Stimulated activated memory B cell treated with anti-CD40 and anti-IgM and Interleukin-4, amounts not matched to agents 10 μg/mL and 1 μg/mL and 100 μg/mL, for 72 hours (primary cell): ENCODE results near the gene TEX264.
A peak's percentile ranks its signal among the peaks of the same experiment; 100 is the strongest.

Experiments used
- ATAC-seq: fragments of 150-1000 bp; cut with Tn5 transposase; 2 replicates; pipeline ENCODE4 v1.10.0; 2021
- H3K27ac Mint-ChIP-seq: one replicate; pipeline ENCODE4 v1.8.0; 2022; ENCODE audit warnings: mild to moderate bottlenecking, mixed read lengths
- H3K27me3 Mint-ChIP-seq: one replicate; pipeline ENCODE4 v1.8.0; 2022; ENCODE audit warnings: mixed read lengths
- H3K36me3 Mint-ChIP-seq: one replicate; pipeline ENCODE4 v1.8.0; 2022; ENCODE audit warnings: mixed read lengths
- H3K4me1 Mint-ChIP-seq: one replicate; pipeline ENCODE4 v1.8.0; 2022; ENCODE audit warnings: mixed read lengths
- H3K4me3 Mint-ChIP-seq: one replicate; pipeline ENCODE4 v1.8.0; 2022; ENCODE audit warnings: mild to moderate bottlenecking, moderate library complexity, mixed read lengths
- H3K9me3 Mint-ChIP-seq: one replicate; pipeline ENCODE4 v1.8.0; 2022; ENCODE audit warnings: mixed read lengths

TEX264 gene

DNA sequence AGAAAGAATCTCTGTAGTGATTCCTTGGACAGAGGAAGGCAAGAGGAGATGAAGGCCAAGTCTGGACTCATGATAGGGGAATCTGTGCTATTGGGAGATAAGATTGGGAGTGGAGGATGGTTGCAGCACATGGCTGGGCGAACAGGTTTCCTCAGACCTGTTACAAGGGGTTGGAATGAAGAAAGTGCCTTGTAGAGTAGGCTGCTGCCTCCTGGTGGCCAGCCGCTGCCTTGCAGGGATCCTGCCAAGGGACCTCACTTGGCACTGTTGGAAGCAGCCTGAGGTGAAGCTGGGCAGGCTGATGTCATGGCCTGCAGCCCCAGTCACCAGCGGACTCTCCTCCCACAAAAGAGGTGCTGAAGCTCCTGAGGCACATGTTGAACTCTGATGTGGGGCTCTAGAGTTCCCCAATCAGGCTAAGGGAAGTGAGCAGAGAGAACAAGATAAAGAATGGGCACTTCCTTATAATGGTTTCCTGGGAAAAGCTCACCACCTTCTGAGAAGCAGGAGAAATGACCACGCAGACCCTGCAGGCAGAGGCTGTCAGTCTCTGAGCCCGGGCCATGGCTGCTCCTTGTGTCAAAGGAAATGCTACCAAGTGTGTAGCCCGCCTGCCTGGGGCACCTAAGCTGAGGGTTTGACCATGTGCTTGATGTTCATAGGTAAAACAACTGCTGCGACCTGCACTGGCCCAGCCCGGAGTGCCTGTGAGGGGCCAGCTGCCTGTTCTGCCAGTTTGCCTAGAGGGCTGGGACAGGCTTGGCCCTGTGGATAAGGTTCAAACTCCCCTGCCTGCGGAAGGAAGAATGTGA lies 1.6 kb upstream of the TEX264 start:
- no peak for ATAC-seq

DNA sequence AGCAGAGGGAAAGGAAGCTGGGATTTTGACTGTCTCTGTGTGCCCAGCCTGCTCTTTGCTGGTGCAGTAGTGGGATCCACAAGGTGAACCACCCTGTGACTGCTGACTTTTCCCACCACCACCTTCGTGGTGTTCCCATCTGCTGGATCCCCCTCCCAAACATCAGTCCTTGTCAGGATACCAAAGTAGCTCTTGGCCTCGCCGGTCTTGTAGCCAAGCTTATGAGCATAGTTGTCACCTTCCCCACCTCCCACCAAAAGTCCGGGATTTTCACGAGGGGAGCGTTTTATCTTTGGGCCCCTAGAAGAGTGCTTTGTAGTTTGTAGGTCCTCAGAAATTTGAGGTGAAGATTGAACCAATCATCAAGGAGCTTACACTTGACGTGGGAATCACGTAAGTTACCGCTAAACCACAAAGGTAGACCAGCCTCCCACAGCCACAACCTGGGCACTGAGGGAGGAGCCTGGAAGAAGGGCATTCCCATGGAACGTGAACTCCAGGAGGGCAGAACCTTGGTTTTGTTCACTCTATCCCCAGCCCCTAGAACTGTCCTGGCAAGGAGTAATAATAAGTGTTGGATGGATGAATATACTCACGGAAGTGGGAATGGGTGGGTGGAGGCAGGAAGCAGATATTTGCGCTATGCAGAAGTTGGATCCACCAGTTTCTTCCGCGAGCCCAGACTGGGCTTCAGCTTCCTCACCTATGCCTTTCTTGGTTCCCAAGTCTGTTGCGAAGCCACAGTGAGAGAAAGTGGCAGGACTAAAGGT lies 814 bp upstream of the TEX264 start:
- H3K4me1 Mint-ChIP-seq: peaks cover 54% of the 10 kb centered on the region
- H3K27ac Mint-ChIP-seq: peak overlapping the region; percentile 75
- peaks cover 6% of the 10 kb centered on the region for H3K36me3 Mint-ChIP-seq
- no peaks in the 10 kb centered on the region for H3K27me3 Mint-ChIP-seq
- no peaks in the 10 kb centered on the region for H3K9me3 Mint-ChIP-seq
- peak overlapping the region; percentile 79 for H3K4me3 Mint-ChIP-seq
- no peak for ATAC-seq

More for the DNA sequence above, 1.6 kb upstream of the TEX264 start:
- H3K9me3 Mint-ChIP-seq: no peaks in the 10 kb centered on the region
- no peaks in the 10 kb centered on the region for H3K27me3 Mint-ChIP-seq
- peak overlapping the region; percentile 68 for H3K4me3 Mint-ChIP-seq
- H3K36me3 Mint-ChIP-seq: no peaks in the 10 kb centered on the region
- peaks cover 46% of the 10 kb centered on the region for H3K4me1 Mint-ChIP-seq
- no peak overlapping the region for H3K27ac Mint-ChIP-seq

DNA sequence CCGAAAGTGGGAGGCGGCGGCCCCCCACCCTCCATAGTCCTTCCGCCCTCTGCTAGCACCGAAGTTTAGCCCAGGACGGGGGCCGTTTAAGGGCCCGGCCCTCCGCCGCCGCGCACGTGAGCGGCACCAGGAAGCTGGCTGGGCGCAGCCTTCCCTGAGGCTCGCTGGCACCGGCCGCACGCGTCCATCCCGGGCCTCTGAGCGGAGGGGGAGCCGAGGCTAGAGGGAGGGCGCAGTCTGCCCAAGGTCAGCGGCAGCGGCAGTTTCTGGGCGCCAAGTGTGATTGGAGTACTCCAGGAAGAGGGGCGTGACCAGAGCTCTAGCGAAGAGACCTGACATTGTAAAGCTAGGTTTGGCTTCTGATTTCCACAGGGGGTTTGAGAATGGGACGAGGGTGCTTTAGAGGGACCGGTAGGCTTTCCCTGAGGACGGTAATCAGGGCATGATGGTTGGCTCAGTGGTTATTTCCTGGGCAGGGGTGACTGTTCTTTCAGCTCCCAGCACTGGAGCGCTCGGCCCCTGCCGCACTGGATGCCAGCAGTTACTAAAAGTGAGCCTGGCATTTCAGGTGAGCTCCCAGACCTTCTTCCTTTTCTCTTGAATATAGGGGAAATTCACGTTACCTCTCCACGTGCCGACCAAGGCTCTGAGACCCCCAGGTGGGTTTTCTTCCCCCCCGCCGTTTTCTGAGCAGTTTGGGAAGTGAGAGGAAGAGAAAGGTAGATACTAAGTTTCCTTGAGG lies 853 bp downstream of the TEX264 start:
- Mint-ChIP-seq H3K36me3 (peaks cover 17% of the 10 kb centered on the region), H3K27me3 (no peaks in the 10 kb centered on the region), H3K9me3 (no peaks in the 10 kb centered on the region), H3K4me1 (peaks cover 66% of the 10 kb centered on the region), H3K4me3 (peak overlapping the region; percentile 79), H3K27ac (peak overlapping the region; percentile 75)
- peak; percentile 62 for ATAC-seq

- Mint-ChIP-seq H3K36me3 (peaks cover 17% of the 10 kb centered on the region), H3K27me3 (no peaks in the 10 kb centered on the region), H3K4me3 (peak overlapping the region; percentile 35), H3K27ac (peak overlapping the region; percentile 61), H3K9me3 (no peaks in the 10 kb centered on the region), H3K4me1 (peaks cover 75% of the 10 kb centered on the region)
- ATAC-seq: no peak
Observed at GRCh38 chr3:51673181-51673801, 2.2 kb downstream of the TEX264 start.

GRCh38 chr3:51673802-51674654 lies 3.0 kb downstream of the TEX264 start:
- no peaks in the 10 kb centered on the region for H3K9me3 Mint-ChIP-seq
- H3K4me3 Mint-ChIP-seq: no peak overlapping the region
- no peak for ATAC-seq
- H3K27me3 Mint-ChIP-seq: no peaks in the 10 kb centered on the region
- peak overlapping the region; percentile 61 for H3K27ac Mint-ChIP-seq
- H3K36me3 Mint-ChIP-seq: peaks cover 17% of the 10 kb centered on the region
- H3K4me1 Mint-ChIP-seq: peaks cover 77% of the 10 kb centered on the region

DNA sequence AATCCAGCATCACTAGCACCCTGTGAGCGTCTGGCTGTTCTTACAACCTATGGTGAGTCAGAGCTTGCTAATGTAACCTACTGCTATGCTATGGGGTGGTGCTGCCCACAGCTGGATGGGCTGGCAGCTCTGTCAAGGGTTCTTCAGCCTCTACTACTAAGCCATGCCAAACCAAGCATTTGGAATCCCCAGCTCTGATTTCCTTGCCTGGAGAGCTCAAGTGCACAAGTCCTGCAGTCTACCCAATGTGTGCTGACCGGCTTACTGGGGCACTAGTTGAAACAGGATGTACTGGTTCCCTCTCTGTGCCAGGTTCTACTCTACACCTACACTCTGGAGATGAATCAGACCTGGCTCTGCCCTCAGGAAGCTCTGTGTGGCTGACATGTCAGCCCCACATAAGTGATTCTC lies 4.2 kb downstream of the TEX264 start:
- Mint-ChIP-seq H3K9me3 (no peaks in the 10 kb centered on the region), H3K4me1 (peaks cover 77% of the 10 kb centered on the region), H3K27me3 (no peaks in the 10 kb centered on the region), H3K27ac (peak overlapping the region; percentile 36), H3K4me3 (no peak overlapping the region), H3K36me3 (peaks cover 17% of the 10 kb centered on the region)
- ATAC-seq: no peak

DNA sequence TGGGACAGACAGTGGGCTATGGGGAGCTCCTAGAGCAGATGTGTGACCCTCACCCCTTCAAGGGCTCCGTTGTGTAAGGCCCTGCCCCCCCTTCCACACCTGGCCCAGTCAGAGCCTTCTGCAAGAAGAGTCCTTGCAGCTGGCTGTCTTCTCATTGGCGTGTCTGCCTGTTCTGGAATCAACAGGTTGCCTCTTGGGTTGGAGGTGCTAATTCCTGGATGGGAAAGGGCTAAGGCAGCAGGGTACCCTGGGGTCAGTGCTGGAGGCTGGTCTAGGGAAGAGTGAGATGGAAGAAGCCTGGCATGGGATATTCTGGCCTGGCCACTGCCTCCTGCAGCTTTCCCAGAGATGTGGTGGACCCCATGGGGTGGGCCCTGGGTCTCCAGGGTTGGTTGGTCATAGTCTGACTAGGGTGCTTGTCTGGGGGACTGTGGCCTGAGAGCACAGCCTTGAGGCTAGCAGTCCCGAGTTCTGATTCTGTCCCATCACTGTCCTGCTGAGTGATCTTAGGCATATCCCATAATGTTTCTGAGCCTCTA lies 5.1 kb downstream of the TEX264 start:
- Mint-ChIP-seq H3K4me1 (peaks cover 81% of the 10 kb centered on the region), H3K27ac (peak overlapping the region; percentile 36), H3K27me3 (no peaks in the 10 kb centered on the region), H3K9me3 (no peaks in the 10 kb centered on the region), H3K4me3 (no peak overlapping the region), H3K36me3 (peaks cover 18% of the 10 kb centered on the region)
- ATAC-seq: no peak

DNA sequence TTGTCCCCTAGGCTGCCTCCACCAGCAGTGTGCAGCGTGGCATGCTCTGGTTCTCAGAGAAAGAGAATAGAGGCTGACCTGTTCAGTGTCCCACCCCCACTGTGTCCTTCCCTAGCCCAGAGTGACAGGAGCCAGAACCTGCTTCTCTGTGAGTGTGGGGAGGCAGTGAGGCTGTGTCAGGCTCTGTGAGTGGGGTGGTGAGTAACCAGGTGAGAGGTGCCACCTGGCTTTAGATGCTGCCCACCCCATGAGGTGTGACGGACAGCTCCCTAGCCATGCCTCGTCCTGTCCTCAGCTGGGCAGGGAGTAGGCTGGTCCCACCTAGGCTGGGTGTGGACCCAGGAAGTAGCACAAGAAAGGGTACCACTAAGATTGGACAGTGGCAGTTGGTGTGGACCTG lies 6.3 kb downstream of the TEX264 start:
- no peak for ATAC-seq

DNA sequence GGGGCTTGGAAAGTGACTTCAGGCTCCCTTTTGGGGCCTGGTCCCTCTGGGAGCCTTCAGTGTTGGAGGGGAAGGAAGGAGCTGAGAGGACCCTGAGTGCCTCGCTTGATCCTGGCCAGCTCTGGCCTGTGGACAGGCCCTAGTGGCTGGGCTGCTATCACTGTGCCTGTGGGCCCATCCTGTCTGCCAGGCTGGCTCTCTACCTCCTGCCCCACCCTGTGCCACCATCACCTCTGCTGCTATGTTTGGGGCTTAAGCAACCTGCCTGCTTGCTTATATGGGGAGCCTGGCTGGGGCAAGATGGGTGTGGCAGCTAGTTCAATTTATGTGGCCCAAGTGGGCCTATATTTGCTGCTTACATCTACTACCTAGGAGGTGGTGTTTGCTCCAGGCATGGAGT lies 7.1 kb downstream of the TEX264 start:
- Mint-ChIP-seq H3K27ac (peak overlapping the region; percentile 42), H3K4me3 (no peak overlapping the region), H3K36me3 (peaks cover 33% of the 10 kb centered on the region), H3K27me3 (no peaks in the 10 kb centered on the region), H3K4me1 (peaks cover 84% of the 10 kb centered on the region), H3K9me3 (no peaks in the 10 kb centered on the region)
- no peak for ATAC-seq

More for the DNA sequence above, 6.3 kb downstream of the TEX264 start:
- H3K27me3 Mint-ChIP-seq: no peaks in the 10 kb centered on the region
- peaks cover 84% of the 10 kb centered on the region for H3K4me1 Mint-ChIP-seq
- no peak overlapping the region for H3K4me3 Mint-ChIP-seq
- H3K27ac Mint-ChIP-seq: peak overlapping the region; percentile 42
- peaks cover 26% of the 10 kb centered on the region for H3K36me3 Mint-ChIP-seq
- no peaks in the 10 kb centered on the region for H3K9me3 Mint-ChIP-seq

DNA sequence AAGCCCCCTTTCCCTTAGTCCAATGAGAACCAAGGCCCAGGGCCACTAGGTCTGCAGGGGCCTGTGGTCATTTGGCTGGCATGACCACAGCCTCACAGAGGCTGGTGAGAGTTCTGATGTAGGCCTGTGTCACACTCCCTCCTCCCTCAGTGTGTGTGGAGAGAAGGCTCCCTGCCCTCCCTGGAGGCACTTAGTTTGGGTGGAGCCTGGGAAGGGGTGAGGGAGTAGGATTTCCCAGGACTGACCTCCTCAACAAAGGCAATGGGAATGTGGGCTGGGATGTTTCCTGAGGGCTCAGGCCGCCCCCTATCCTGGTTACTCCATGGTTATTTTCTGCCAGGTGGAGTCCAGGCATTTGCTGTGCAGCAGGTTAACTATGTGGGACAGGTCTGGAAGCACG lies 7.6 kb downstream of the TEX264 start:
- Mint-ChIP-seq H3K9me3 (no peaks in the 10 kb centered on the region), H3K27me3 (no peaks in the 10 kb centered on the region), H3K4me1 (peaks cover 81% of the 10 kb centered on the region), H3K36me3 (peaks cover 34% of the 10 kb centered on the region), H3K27ac (peak overlapping the region; percentile 42), H3K4me3 (no peak overlapping the region)
- no peak for ATAC-seq

GRCh38 chr3:51679318-51679717 lies 8.3 kb downstream of the TEX264 start:
- Mint-ChIP-seq H3K36me3 (peaks cover 35% of the 10 kb centered on the region), H3K4me3 (no peak overlapping the region), H3K27me3 (no peaks in the 10 kb centered on the region), H3K9me3 (no peaks in the 10 kb centered on the region), H3K4me1 (peaks cover 78% of the 10 kb centered on the region), H3K27ac (peak overlapping the region; percentile 60)
- no peak for ATAC-seq

- Mint-ChIP-seq H3K9me3 (no peaks in the 10 kb centered on the region), H3K4me1 (peaks cover 73% of the 10 kb centered on the region), H3K36me3 (peaks cover 38% of the 10 kb centered on the region), H3K4me3 (no peak overlapping the region), H3K27me3 (no peaks in the 10 kb centered on the region), H3K27ac (peak overlapping the region; percentile 60)
- no peak for ATAC-seq
Observed at GRCh38 chr3:51679777-51680176, 8.7 kb downstream of the TEX264 start.

- Mint-ChIP-seq H3K9me3 (no peaks in the 10 kb centered on the region), H3K27me3 (no peaks in the 10 kb centered on the region), H3K27ac (peak overlapping the region; percentile 60), H3K4me3 (no peak overlapping the region), H3K36me3 (peaks cover 39% of the 10 kb centered on the region), H3K4me1 (peaks cover 72% of the 10 kb centered on the region)
- ATAC-seq: no peak
Observed at GRCh38 chr3:51680196-51680595, 9.1 kb downstream of the TEX264 start.

DNA sequence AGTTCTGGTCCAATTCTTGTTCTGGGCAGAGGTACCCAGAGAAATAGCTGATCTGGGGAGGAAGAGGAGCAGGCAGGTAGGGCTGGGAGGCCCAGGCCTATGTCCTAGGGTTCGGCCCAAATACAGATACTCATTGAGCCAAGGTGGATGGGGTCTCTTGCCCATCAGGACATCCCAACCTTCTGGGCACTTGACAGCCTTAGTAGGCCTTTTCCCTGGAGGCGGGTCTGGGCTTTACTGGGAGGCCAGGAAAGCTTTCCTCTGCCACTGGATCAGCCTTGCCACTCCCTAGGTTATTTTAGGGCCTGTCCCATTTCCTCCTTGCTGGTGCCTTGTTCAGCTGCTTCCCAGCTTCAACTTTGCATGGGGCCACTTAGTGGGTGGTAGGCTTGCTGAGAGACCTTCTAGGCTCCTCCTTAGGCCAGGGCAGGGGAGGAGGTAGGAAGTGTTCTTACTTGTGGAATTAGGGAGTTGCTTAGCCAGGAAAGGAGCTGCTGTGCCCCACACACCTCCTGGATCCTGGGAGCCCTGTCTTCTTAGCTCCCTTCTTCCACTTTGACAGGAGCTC lies 9.7 kb downstream of the TEX264 start:
- H3K9me3 Mint-ChIP-seq: no peaks in the 10 kb centered on the region
- no peak for ATAC-seq
- H3K27ac Mint-ChIP-seq: peak overlapping the region; percentile 60
- H3K36me3 Mint-ChIP-seq: peaks cover 39% of the 10 kb centered on the region
- no peak overlapping the region for H3K4me3 Mint-ChIP-seq
- H3K4me1 Mint-ChIP-seq: peaks cover 72% of the 10 kb centered on the region
- no peaks in the 10 kb centered on the region for H3K27me3 Mint-ChIP-seq
